ENCODE measurements around the gene GPR153.

DNA sequence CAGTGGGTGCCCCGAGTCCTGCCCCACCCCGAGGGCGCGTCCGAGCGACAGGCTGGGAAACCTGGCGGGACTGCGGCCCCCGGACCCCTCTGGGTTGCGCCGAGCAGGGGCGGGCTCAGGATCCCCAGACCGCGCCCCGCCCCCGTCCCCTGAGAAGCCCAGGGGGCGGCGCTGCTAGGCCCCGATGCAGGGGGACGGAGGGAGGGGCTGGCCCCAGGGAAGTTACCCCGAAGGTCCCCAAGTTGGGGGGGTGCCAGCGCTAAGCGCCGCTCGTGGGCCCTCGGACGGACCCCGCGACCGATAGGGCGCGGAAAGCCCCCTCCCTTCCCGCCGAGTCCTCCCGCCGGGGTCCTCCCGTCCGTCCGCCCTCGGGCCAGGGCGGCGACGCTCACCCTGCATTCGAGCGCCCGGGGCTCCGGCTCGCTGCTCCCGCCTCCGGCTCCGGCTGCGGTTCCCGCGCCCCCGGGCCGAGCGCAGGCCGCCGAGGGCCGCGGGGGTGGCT lies 414 bp downstream of the GPR153 start:
- TF ChIP-seq POLR2AphosphoS5 (IDR thresholded peaks at IDR 0.05) = no peak
- no peak for TF ChIP-seq POLR2A (IDR thresholded peaks at IDR 0.05)
- TF ChIP-seq, protein P1, sequence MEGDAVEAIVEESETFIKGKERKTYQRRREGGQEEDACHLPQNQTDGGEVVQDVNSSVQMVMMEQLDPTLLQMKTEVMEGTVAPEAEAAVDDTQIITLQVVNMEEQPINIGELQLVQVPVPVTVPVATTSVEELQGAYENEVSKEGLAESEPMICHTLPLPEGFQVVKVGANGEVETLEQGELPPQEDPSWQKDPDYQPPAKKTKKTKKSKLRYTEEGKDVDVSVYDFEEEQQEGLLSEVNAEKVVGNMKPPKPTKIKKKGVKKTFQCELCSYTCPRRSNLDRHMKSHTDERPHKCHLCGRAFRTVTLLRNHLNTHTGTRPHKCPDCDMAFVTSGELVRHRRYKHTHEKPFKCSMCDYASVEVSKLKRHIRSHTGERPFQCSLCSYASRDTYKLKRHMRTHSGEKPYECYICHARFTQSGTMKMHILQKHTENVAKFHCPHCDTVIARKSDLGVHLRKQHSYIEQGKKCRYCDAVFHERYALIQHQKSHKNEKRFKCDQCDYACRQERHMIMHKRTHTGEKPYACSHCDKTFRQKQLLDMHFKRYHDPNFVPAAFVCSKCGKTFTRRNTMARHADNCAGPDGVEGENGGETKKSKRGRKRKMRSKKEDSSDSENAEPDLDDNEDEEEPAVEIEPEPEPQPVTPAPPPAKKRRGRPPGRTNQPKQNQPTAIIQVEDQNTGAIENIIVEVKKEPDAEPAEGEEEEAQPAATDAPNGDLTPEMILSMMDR (IDR thresholded peaks at IDR 0.05) = no peak
